Neutrophil (primary cell): ENCODE results near the gene PIP4K2A.
"Not testable (repeated sequence)": the region's sequence is repeated elsewhere in the genome, so short reads cannot be mapped to it uniquely, and the experiment has no call there.

Experiments
- H3K27ac ChIP-seq: fragments of 200-600 bp; sonication (generic); 2 replicates; pipeline ENCODE4 v1.5.1; 2016; ENCODE audit warnings: mild to moderate bottlenecking, moderate library complexity
- H3K27me3 ChIP-seq: fragments of 200-600 bp; sonication (generic); 2 replicates; pipeline ENCODE4 v1.6.0; 2016; ENCODE audit warnings: mild to moderate bottlenecking
- H3K36me3 ChIP-seq: fragments of 200-600 bp; sonication (generic); 2 replicates; pipeline ENCODE4 v1.5.1; 2017
- H3K4me1 ChIP-seq, 2 experiments: fragments of 200-600 bp in 1 of 2; sonication (generic) in 1 of 2; 1 replicate in 1 of 2; 2 replicates in 1 of 2; pipeline versions ENCODE4 v1.5.1 to v1.6.1; 2013 to 2016; ENCODE audit warnings: low read depth in 1 of 2, low read length in 1 of 2, mild to moderate bottlenecking in 1 of 2, moderate library complexity in 1 of 2; ENCODE audit not compliant: control insufficient read depth in 1 of 2, insufficient read depth in 1 of 2
- H3K4me3 ChIP-seq, 2 experiments: fragments of 200-600 bp in 1 of 2; sonication (generic) in 1 of 2; 1 replicate in 1 of 2; 2 replicates in 1 of 2; pipeline ENCODE4 v1.5.1; 2013 to 2016; ENCODE audit warnings: low read depth in 1 of 2, low read length in 1 of 2, mild to moderate bottlenecking in 1 of 2, moderate library complexity in 1 of 2
- H3K9me3 ChIP-seq: fragments of 200-600 bp; sonication (generic); 2 replicates; pipeline ENCODE4 v1.5.1; 2016
- CTCF ChIP-seq: fragments of 200-600 bp; sonication (generic); IDR thresholded peaks from 2 replicates; pipeline ENCODE4 v1.5.1; 2016; ENCODE audit warnings: antibody characterized with exemption

The PIP4K2A gene

GRCh38 chr10:22753786-22754185 is 39.4 kb upstream of the PIP4K2A start:
- H3K4me3 ChIP-seq: no peak overlapping the region
- no peaks in the 10 kb centered on the region for H3K9me3 ChIP-seq
- H3K4me1 ChIP-seq: no peaks in the 10 kb centered on the region
- no peaks in the 10 kb centered on the region for H3K27me3 ChIP-seq
- no peaks in the 10 kb centered on the region for H3K36me3 ChIP-seq
- H3K27ac ChIP-seq: no peak overlapping the region
- no peak for TF ChIP-seq CTCF

- Histone ChIP-seq H3K27ac (no peak overlapping the region), H3K4me3 (no peak overlapping the region), H3K4me1 (no peaks in the 10 kb centered on the region), H3K9me3 (no peaks in the 10 kb centered on the region), H3K27me3 (no peaks in the 10 kb centered on the region), H3K36me3 (no peaks in the 10 kb centered on the region)
- TF ChIP-seq CTCF: no peak
These were observed 38.0 kb upstream of the PIP4K2A start for GRCh38 chr10:22752272-22752889.

GRCh38 chr10:22750131-22750530 is 35.8 kb upstream of the PIP4K2A start:
- Histone ChIP-seq H3K4me1 (no peaks in the 10 kb centered on the region), H3K4me3 (no peak overlapping the region), H3K27ac (no peak overlapping the region), H3K9me3 (no peaks in the 10 kb centered on the region), H3K36me3 (no peaks in the 10 kb centered on the region), H3K27me3 (no peaks in the 10 kb centered on the region)
- TF ChIP-seq CTCF: no peak

GRCh38 chr10:22744858-22745257 is 30.5 kb upstream of the PIP4K2A start:
- not testable (repeated sequence) for H3K27me3 ChIP-seq, H3K4me3 ChIP-seq, H3K36me3 ChIP-seq, H3K27ac ChIP-seq, H3K9me3 ChIP-seq, H3K4me1 ChIP-seq

GRCh38 chr10:22742678-22743077 is 28.3 kb upstream of the PIP4K2A start:
- Histone ChIP-seq H3K27me3 (no peaks in the 10 kb centered on the region), H3K36me3 (no peaks in the 10 kb centered on the region), H3K4me1 (no peaks in the 10 kb centered on the region), H3K27ac (no peak overlapping the region), H3K4me3 (no peak overlapping the region), H3K9me3 (no peaks in the 10 kb centered on the region)
- TF ChIP-seq CTCF: no peak

DNA sequence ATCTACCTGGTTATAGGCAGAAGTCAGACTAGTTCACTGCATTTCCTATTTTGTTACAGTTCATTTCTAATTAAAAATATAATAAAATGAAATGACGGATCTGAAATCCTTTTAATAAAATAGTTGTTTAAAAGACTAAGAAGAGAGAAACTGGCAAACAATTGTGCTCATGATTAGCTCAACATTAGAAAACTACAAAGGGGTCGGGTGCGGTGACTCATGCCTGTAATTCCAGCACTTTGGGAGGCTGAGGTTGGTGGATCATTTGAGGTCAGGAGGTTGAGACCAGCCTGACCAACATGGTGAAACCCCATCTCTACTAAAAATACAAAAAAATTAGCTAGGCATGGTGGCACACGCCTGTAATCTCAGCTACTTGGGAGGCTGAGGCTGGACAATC is 27.3 kb upstream of the PIP4K2A start:
- H3K4me3 ChIP-seq, H3K4me1 ChIP-seq, H3K36me3 ChIP-seq, H3K27me3 ChIP-seq, H3K27ac ChIP-seq, H3K9me3 ChIP-seq: not testable (repeated sequence)

DNA sequence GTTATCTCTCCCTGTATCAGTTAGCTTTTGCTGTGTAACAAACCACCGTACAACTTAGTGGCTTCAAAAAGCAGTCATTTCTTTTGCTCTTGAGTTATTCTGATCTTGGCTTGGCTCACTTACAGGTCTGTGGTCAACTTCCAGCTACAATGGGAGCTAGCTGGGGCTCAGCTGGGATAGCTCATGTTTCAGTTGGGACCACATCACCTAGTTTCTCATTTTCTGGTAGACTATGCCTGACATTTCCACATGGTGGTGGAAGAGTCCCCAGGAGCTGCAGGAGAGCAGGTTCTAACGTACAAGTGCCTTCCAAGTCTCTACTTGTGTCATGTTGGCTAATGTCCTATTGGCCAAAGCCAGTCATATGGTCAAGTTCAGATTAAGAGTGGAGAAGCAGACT is 25.8 kb upstream of the PIP4K2A start:
- Histone ChIP-seq H3K9me3 (no peaks in the 10 kb centered on the region), H3K27me3 (no peaks in the 10 kb centered on the region), H3K4me1 (no peaks in the 10 kb centered on the region), H3K27ac (no peak overlapping the region), H3K4me3 (no peak overlapping the region), H3K36me3 (no peaks in the 10 kb centered on the region)
- no peak for TF ChIP-seq CTCF
